H9 (cell line): Measurements from ENCODE around the gene DPM1. TPM values are rescaled to one million over a fixed set of nuclear protein-coding genes. Genes with fewer than 3 reads are reported as not detected.

Source experiments
- DNase-seq: peaks from one replicate; pipeline ENCODE4 v3.0.0-alpha.2; 2017
- H2AFZ ChIP-seq: one replicate; pipeline ENCODE4 v1.6.1; 2013; ENCODE audit warnings: mild to moderate bottlenecking, low read length, control low read depth, moderate library complexity
- H2AK5ac ChIP-seq: 2 replicates; pipeline ENCODE4 v1.6.1; 2013; ENCODE audit warnings: low read length, control low read depth, mixed read lengths; ENCODE audit not compliant: insufficient read length
- H2BK120ac ChIP-seq: one replicate; pipeline ENCODE4 v1.6.1; 2013; ENCODE audit warnings: low read depth, mild to moderate bottlenecking, low read length, control low read depth, inconsistent platforms; ENCODE audit not compliant: poor library complexity, severe bottlenecking
- H2BK12ac ChIP-seq: 2 replicates; pipeline ENCODE4 v1.6.1; 2013; ENCODE audit warnings: low read length, control low read depth, mixed read lengths, low read depth; ENCODE audit not compliant: insufficient read length
- H2BK15ac ChIP-seq: 2 replicates; pipeline ENCODE4 v1.6.1; 2013; ENCODE audit warnings: low read depth, low read length, control low read depth
- H2BK20ac ChIP-seq: one replicate; pipeline ENCODE4 v1.6.1; 2013; ENCODE audit warnings: low read depth, mild to moderate bottlenecking, low read length, control low read depth, inconsistent platforms; ENCODE audit not compliant: poor library complexity, severe bottlenecking
- H2BK5ac ChIP-seq: 2 replicates; pipeline ENCODE4 v1.6.1; 2013; ENCODE audit warnings: low read length, control low read depth, mixed read lengths; ENCODE audit not compliant: insufficient read length
- H3K14ac ChIP-seq: 2 replicates; pipeline ENCODE4 v1.6.1; 2013; ENCODE audit warnings: low read length, control low read depth; ENCODE audit not compliant: insufficient read depth
- H3K18ac ChIP-seq: 2 replicates; pipeline ENCODE4 v1.6.1; 2013; ENCODE audit warnings: low read depth, mild to moderate bottlenecking, mixed read lengths, low read length, control low read depth; ENCODE audit not compliant: insufficient read length
- H3K23ac ChIP-seq: 2 replicates; pipeline ENCODE4 v1.6.1; 2013; ENCODE audit warnings: low read length, control low read depth, mixed read lengths, low read depth; ENCODE audit not compliant: insufficient read length
- H3K23me2 ChIP-seq: 2 replicates; pipeline ENCODE4 v1.6.1; 2013; ENCODE audit warnings: low read depth, mild to moderate bottlenecking, mixed read lengths, low read length, control low read depth; ENCODE audit not compliant: insufficient read length, poor library complexity, severe bottlenecking
- H3K27ac ChIP-seq: 2 replicates; pipeline ENCODE4 v1.5.1; 2013; ENCODE audit warnings: low read length, control low read depth, mixed read lengths, low read depth; ENCODE audit not compliant: insufficient read length
- H3K27me3 ChIP-seq: 2 replicates; pipeline ENCODE4 v1.6.1; 2013; ENCODE audit warnings: low read length, control low read depth, inconsistent platforms; ENCODE audit not compliant: insufficient read depth
- H3K4ac ChIP-seq: 2 replicates; pipeline ENCODE4 v1.6.1; 2013; ENCODE audit warnings: low read depth, mild to moderate bottlenecking, control low read depth, inconsistent platforms, low read length, moderate library complexity
- H3K4me1 ChIP-seq: 2 replicates; pipeline ENCODE4 v1.6.1; 2013; ENCODE audit warnings: low read length, control low read depth, inconsistent platforms; ENCODE audit not compliant: insufficient read depth
- H3K4me2 ChIP-seq: 2 replicates; pipeline ENCODE4 v1.6.1; 2013; ENCODE audit warnings: low read length, control low read depth, mixed read lengths; ENCODE audit not compliant: insufficient read length, insufficient read depth
- H3K56ac ChIP-seq: 2 replicates; pipeline ENCODE4 v1.6.1; 2013; ENCODE audit warnings: low read depth, mild to moderate bottlenecking, mixed read lengths, low read length, control low read depth; ENCODE audit not compliant: insufficient read length
- H3K79me1 ChIP-seq: 2 replicates; pipeline ENCODE4 v1.6.1; 2013; ENCODE audit warnings: low read depth, mild to moderate bottlenecking, moderate library complexity, low read length, control low read depth, inconsistent platforms; ENCODE audit not compliant: insufficient read depth, poor library complexity, severe bottlenecking
- H3K79me2 ChIP-seq: 2 replicates; pipeline ENCODE4 v1.6.1; 2013; ENCODE audit warnings: low read length, control low read depth, inconsistent platforms; ENCODE audit not compliant: insufficient read depth
- H3K9ac ChIP-seq: 2 replicates; pipeline ENCODE4 v1.6.1; 2013; ENCODE audit warnings: low read length, control low read depth, mixed read lengths; ENCODE audit not compliant: insufficient read length; ENCODE audit errors: extremely low read depth
- H3K9me3 ChIP-seq: one replicate; pipeline ENCODE4 v1.6.1; 2013; ENCODE audit warnings: low read depth, low read length, inconsistent platforms; ENCODE audit not compliant: control insufficient read depth
- H3T11ph ChIP-seq: one replicate; pipeline ENCODE4 v1.6.1; 2013; ENCODE audit warnings: mild to moderate bottlenecking, low read length, control low read depth, inconsistent platforms
- H4K20me1 ChIP-seq: one replicate; pipeline ENCODE4 v1.6.1; 2013; ENCODE audit not compliant: control insufficient read depth, insufficient read length, insufficient read depth
- H4K5ac ChIP-seq: 2 replicates; pipeline ENCODE4 v1.6.1; 2013; ENCODE audit warnings: low read depth, mild to moderate bottlenecking, mixed read lengths, low read length, control low read depth; ENCODE audit not compliant: insufficient read length
- H4K8ac ChIP-seq: replicated peaks from 2 replicates; pipeline ENCODE4 v1.6.1; 2013; ENCODE audit warnings: low read length, control low read depth, mixed read lengths, low read depth; ENCODE audit not compliant: insufficient read length
- H4K91ac ChIP-seq: 2 replicates; pipeline ENCODE4 v1.6.1; 2013; ENCODE audit warnings: low read depth, mild to moderate bottlenecking, moderate library complexity, mixed read lengths, low read length, control low read depth; ENCODE audit not compliant: insufficient read length
- H3K27ac Mint-ChIP-seq, 3 experiments: 2 replicates in 2 of 3; 3 replicates in 1 of 3; pipeline ENCODE4 v1.8.0; 2020 to 2021; ENCODE audit warnings: mixed read lengths in 3 of 3, mild to moderate bottlenecking in 1 of 3, moderate library complexity in 1 of 3
- H3K27me3 Mint-ChIP-seq: 2 replicates; pipeline ENCODE4 v1.8.0; 2021; ENCODE audit warnings: low read depth, mild to moderate bottlenecking, moderate library complexity, mixed read lengths
- H3K36me3 Mint-ChIP-seq, 3 experiments: 2 replicates in 2 of 3; 3 replicates in 1 of 3; pipeline ENCODE4 v1.8.0; 2020 to 2021; ENCODE audit warnings: low read depth in 3 of 3, mixed read lengths in 3 of 3; ENCODE audit not compliant: insufficient read depth in 1 of 3
- H3K4me1 Mint-ChIP-seq, 2 experiments: 2 replicates each; pipeline ENCODE4 v1.8.0; 2020; ENCODE audit warnings: mixed read lengths in 2 of 2
- H3K4me3 Mint-ChIP-seq, 2 experiments: 2 replicates in 1 of 2; 3 replicates in 1 of 2; pipeline ENCODE4 v1.8.0; 2020 to 2021; ENCODE audit warnings: mild to moderate bottlenecking in 2 of 2, mixed read lengths in 2 of 2, moderate library complexity in 1 of 2
- H3K9me3 Mint-ChIP-seq, 2 experiments: 2 replicates in 1 of 2; 3 replicates in 1 of 2; pipeline ENCODE4 v1.8.0; 2020; ENCODE audit warnings: mild to moderate bottlenecking in 2 of 2, mixed read lengths in 2 of 2, moderate library complexity in 1 of 2
- WGBS: extraction: QIAGEN DNeasy Blood & Tissue Kit; methylation state at CpG from one replicate; pipeline ENCODE4 v1.1.7; 2013; ENCODE audit warnings: missing lambda C conversion rate, low lambda C conversion rate, mixed read lengths; ENCODE audit not compliant: insufficient read length; ENCODE audit errors: extremely low coverage; 5-methylcytosine and 5-hydroxymethylcytosine counted together
- total RNA-seq: library from RNA; stranded (reverse); gene quantifications from 2 replicates; pipeline ENCODE4 v1.2.1, GENCODE V29; 2021
- TF ChIP-seq, protein P1 (sequence below): fragments of 200-600 bp; sonication (generic); conservative IDR thresholded peaks from 3 replicates; pipeline ENCODE4 v1.8.0; 2021; ENCODE audit warnings: antibody characterized with exemption, mild to moderate bottlenecking

The DPM1 gene
- total RNA-seq, 1 experiment from 2014 or later: 64.0 TPM

- no CpG with 5 or more reads among the region's 10 CpGs for WGBS
- Mint-ChIP-seq H3K36me3 (peaks cover 0 to 1% (median under 1%) of the 10 kb centered on the region in 3 experiments; a peak in 1 of 7 replicates), H3K9me3 (peaks cover 0 to 4% of the 10 kb centered on the region in 2 experiments; a peak in 1 of 5 replicates), H3K4me3 (no peak overlapping the region), H3K4me1 (peaks cover 13 to 19% of the 10 kb centered on the region in 2 experiments), H3K27ac (no peak overlapping the region), H3K27me3 (peaks cover 15% of the 10 kb centered on the region)
- Histone ChIP-seq H2BK12ac (no peak overlapping the region), H2BK120ac (no peak overlapping the region), H3K79me1 (no peaks in the 10 kb centered on the region), H3K18ac (no peak overlapping the region), H3K9ac (no peak overlapping the region), H4K91ac (no peak overlapping the region), H3K9me3 (no peaks in the 10 kb centered on the region), H3K27ac (no peak overlapping the region), H3K4me2 (no peak overlapping the region), H3K23ac (no peak overlapping the region), H3K4me1 (no peaks in the 10 kb centered on the region), H3K23me2 (no peaks in the 10 kb centered on the region), H3K14ac (no peak overlapping the region), H4K8ac (no peak overlapping the region), H2AFZ (no peak overlapping the region), H3K56ac (no peak overlapping the region), H2BK15ac (no peak overlapping the region), H2AK5ac (no peak overlapping the region), H3K27me3 (no peaks in the 10 kb centered on the region), H3K79me2 (no peaks in the 10 kb centered on the region), H4K5ac (no peak overlapping the region), H4K20me1 (no peaks in the 10 kb centered on the region), H2BK5ac (no peak overlapping the region), H2BK20ac (no peak overlapping the region), H3K4ac (no peak overlapping the region), H3T11ph (no peak overlapping the region)
- TF ChIP-seq, protein P1, sequence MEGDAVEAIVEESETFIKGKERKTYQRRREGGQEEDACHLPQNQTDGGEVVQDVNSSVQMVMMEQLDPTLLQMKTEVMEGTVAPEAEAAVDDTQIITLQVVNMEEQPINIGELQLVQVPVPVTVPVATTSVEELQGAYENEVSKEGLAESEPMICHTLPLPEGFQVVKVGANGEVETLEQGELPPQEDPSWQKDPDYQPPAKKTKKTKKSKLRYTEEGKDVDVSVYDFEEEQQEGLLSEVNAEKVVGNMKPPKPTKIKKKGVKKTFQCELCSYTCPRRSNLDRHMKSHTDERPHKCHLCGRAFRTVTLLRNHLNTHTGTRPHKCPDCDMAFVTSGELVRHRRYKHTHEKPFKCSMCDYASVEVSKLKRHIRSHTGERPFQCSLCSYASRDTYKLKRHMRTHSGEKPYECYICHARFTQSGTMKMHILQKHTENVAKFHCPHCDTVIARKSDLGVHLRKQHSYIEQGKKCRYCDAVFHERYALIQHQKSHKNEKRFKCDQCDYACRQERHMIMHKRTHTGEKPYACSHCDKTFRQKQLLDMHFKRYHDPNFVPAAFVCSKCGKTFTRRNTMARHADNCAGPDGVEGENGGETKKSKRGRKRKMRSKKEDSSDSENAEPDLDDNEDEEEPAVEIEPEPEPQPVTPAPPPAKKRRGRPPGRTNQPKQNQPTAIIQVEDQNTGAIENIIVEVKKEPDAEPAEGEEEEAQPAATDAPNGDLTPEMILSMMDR: no peak
- no peak for DNase-seq
These were observed 38.9 kb upstream of the DPM1 start for GRCh38 chr20:50996901-50997865.
